Smooth muscle cell (in vitro differentiated cells): ENCODE measurements around the gene NOC2L. TPM values are rescaled to one million over a fixed set of nuclear protein-coding genes. Genes with fewer than 3 reads are reported as not detected.

Experiments
- DNase-seq: peaks from one replicate; lab custom pipeline; 2025; ENCODE audit not compliant: unreplicated experiment; lab: John Stamatoyannopoulos, UW
- H2AFZ ChIP-seq: fragments of 200-600 bp; sonication (generic); 2 replicates; pipeline ENCODE4 v1.6.0; 2016; ENCODE audit warnings: antibody characterized with exemption, low read depth, mild to moderate bottlenecking
- H3F3A ChIP-seq: fragments of 200-600 bp; sonication (generic); 2 replicates; pipeline ENCODE4 v1.6.0; 2017; ENCODE audit warnings: antibody characterized with exemption, low read depth
- H3K27ac ChIP-seq: fragments of 200-600 bp; sonication (generic); 2 replicates; pipeline ENCODE4 v1.5.1; 2016; ENCODE audit warnings: low read depth, mild to moderate bottlenecking
- H3K27me3 ChIP-seq: fragments of 200-600 bp; sonication (generic); 2 replicates; pipeline ENCODE4 v1.6.1; 2016; ENCODE audit warnings: low read depth, mild to moderate bottlenecking
- H3K36me3 ChIP-seq: fragments of 200-600 bp; sonication (generic); 2 replicates; pipeline ENCODE4 v1.5.1; 2016; ENCODE audit warnings: low read depth
- H3K4me1 ChIP-seq: fragments of 200-600 bp; sonication (generic); 2 replicates; pipeline ENCODE4 v1.5.1; 2016; ENCODE audit warnings: low read depth
- H3K4me2 ChIP-seq: fragments of 200-600 bp; sonication (generic); 2 replicates; pipeline ENCODE4 v1.6.0; 2016; ENCODE audit warnings: mild to moderate bottlenecking
- H3K4me3 ChIP-seq: fragments of 200-600 bp; sonication (generic); 2 replicates; pipeline ENCODE4 v1.5.1; 2016; ENCODE audit warnings: mild to moderate bottlenecking
- H3K79me2 ChIP-seq: fragments of 200-600 bp; sonication (generic); 2 replicates; pipeline ENCODE4 v1.6.0; 2016; ENCODE audit warnings: low read depth, mild to moderate bottlenecking
- H3K9ac ChIP-seq: fragments of 200-600 bp; sonication (generic); 2 replicates; pipeline ENCODE4 v1.6.0; 2016; ENCODE audit warnings: low read depth
- H3K9me3 ChIP-seq: fragments of 200-600 bp; sonication (generic); replicated peaks from 2 replicates; pipeline ENCODE4 v1.5.1; 2016; ENCODE audit warnings: low read depth
- H4K20me1 ChIP-seq: fragments of 200-600 bp; sonication (generic); 2 replicates; pipeline ENCODE4 v1.6.0; 2016; ENCODE audit warnings: low read depth
- WGBS: methylation state at CpG from one replicate; pipeline ENCODE4 v1.1.7; 2016; ENCODE audit warnings: low lambda C conversion rate; 5-methylcytosine and 5-hydroxymethylcytosine counted together
- polyA plus RNA-seq: library from polyadenylated mRNA; unstranded; fragments of >200 nt; fragmentation: Nextera tagmentation; extraction: Ambion mirVana; gene quantifications from 2 replicates; pipeline ENCODE4 v1.2.1, GENCODE V29; 2016
- total RNA-seq: library from RNA; depleted of rRNA; stranded (reverse); fragments of >200 nt; gene quantifications from 2 replicates; pipeline ENCODE4 v1.2.3, GENCODE V29; 2014
- TF ChIP-seq, protein P1 (sequence below): fragments of 200-600 bp; sonication (generic); IDR thresholded peaks from 2 replicates; pipeline ENCODE4 v1.5.1; 2017; ENCODE audit warnings: borderline replicate concordance, mild to moderate bottlenecking, antibody characterized with exemption; ENCODE audit not compliant: insufficient read depth, poor library complexity, severe bottlenecking

Gene NOC2L
- total RNA-seq (34.5 and 38.9 TPM in 2 replicates), polyA plus RNA-seq (64.0 and 76.3 TPM in 2 replicates)

DNA sequence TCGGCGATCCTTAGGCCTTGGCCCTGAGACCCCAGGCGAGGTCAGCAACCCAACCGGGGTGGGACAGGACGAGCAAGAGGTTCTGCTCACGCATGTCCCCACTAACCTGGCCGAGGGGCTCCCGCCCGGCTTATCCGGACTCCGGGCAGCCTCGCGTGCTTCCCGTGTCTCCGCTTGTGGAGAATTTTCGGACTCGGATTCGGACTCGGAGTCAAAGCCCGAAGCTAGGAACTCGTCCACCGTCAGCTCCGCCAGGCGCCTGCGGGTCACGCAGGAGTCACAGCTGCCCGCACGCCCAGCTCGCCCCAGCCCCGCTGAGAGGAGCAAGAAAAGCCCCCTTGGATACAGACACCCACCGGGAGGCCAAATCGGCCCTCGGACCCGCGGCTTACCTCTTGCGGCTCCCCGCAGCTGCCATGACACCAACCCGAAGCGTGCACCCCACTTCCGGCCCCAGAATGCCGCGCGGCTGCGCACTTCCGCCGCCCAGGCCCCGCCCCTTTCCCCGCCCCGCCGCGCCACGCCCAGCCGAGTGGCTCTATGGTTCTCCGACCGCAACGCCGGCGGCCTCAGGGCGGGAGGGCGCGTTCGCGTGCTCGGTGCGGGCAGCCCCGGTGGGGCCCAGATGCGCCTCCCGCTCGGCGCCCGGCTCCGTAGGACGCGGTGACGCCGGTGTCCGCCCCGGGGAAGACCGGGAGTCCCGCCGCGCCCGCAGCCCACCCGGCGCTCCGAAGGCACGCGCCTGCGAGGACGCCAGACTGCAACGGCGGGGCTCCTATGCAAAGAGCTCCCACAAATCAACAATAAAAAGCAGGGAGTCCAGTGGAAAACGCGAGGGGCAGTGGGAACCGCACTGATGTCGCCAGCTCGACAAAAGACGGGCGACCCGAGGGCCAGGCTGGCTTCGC lies at the start of gene NOC2L:
Gene NOC2L, minus strand, starts transcription at position 434 of the 908 bp plus-strand sequence. Its CDS starts 16 bp downstream, at position 418.
- 7% methylated on average over 64 of the region's 101 CpGs for WGBS
- peak; percentile 90 for DNase-seq
- Histone ChIP-seq H3K9me3 (no peaks in the 10 kb centered on the region), H3K4me3 (peak within 1 kb of the TSS; percentile 96), H3K79me2 (peaks cover 21% of the 10 kb centered on the region), H3K27ac (no peak within 1 kb of the TSS), H3K4me2 (peak within 1 kb of the TSS; percentile 99), H4K20me1 (peaks cover 15% of the 10 kb centered on the region), H3K9ac (peak within 1 kb of the TSS; percentile 89), H3K4me1 (peaks cover 6% of the 10 kb centered on the region), H3K36me3 (no peaks in the 10 kb centered on the region), H3K27me3 (no peaks in the 10 kb centered on the region), H3F3A (no peaks in the 10 kb centered on the region), H2AFZ (peak within 1 kb of the TSS; percentile 93)
- TF ChIP-seq, protein P1, sequence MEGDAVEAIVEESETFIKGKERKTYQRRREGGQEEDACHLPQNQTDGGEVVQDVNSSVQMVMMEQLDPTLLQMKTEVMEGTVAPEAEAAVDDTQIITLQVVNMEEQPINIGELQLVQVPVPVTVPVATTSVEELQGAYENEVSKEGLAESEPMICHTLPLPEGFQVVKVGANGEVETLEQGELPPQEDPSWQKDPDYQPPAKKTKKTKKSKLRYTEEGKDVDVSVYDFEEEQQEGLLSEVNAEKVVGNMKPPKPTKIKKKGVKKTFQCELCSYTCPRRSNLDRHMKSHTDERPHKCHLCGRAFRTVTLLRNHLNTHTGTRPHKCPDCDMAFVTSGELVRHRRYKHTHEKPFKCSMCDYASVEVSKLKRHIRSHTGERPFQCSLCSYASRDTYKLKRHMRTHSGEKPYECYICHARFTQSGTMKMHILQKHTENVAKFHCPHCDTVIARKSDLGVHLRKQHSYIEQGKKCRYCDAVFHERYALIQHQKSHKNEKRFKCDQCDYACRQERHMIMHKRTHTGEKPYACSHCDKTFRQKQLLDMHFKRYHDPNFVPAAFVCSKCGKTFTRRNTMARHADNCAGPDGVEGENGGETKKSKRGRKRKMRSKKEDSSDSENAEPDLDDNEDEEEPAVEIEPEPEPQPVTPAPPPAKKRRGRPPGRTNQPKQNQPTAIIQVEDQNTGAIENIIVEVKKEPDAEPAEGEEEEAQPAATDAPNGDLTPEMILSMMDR, result no peak

DNA sequence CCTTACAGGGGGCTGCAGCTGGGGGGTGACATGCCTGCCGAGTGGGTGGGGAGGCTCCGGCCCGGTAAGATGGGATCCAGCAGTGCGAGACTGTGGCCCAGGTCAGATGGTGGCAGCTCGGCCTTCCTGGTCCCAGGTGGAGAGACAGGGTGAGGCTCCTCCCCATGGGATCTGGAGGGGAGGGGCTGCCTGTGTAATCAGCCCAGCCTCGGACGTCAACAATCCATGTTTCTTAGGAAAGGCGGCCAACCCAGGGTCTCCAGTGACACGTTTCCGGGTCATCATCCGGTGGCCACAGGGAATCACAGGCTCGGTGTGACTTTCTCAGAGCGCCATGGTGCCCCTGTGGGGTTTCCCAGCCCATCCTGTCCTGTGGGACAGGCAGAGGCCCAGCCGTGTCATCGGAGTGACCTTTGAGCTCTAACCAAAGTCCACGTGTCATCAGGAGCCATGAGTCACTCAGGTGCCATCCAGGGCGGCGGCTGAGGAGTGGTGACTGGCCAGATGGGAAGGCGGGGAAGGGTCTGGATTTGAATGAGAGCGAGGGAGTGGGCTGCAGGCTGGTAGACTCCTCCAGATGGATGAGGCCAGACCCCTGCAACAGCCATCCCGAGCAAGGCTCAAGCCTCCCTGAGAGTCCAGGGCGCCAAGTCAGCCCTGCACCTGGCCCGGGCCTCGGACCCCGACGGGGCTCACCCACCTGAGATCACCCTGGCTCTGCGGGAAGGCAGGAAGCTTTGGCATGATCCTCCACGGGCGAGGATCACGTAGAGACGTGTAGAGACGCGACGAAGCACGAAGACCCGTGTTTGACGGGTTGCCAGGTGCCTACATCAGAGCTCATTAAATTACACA lies 47.5 kb upstream of the NOC2L start:
- TF ChIP-seq, protein P1, result no peak
- no peak overlapping the region for H3K9ac ChIP-seq
- peaks cover 15% of the 10 kb centered on the region for H4K20me1 ChIP-seq
- H2AFZ ChIP-seq, result no peak overlapping the region
- no peak for DNase-seq
- peaks cover 9% of the 10 kb centered on the region for H3K4me1 ChIP-seq
- no peaks in the 10 kb centered on the region for H3K9me3 ChIP-seq
- H3K27me3 ChIP-seq, result no peaks in the 10 kb centered on the region
- H3F3A ChIP-seq, result no peaks in the 10 kb centered on the region
- 88% methylated on average over 37 of the region's 37 CpGs for WGBS
- H3K36me3 ChIP-seq, result no peaks in the 10 kb centered on the region
- H3K4me3 ChIP-seq, result no peak overlapping the region
- H3K4me2 ChIP-seq, result no peak overlapping the region
- H3K79me2 ChIP-seq, result no peaks in the 10 kb centered on the region
- H3K27ac ChIP-seq, result no peak overlapping the region

DNA sequence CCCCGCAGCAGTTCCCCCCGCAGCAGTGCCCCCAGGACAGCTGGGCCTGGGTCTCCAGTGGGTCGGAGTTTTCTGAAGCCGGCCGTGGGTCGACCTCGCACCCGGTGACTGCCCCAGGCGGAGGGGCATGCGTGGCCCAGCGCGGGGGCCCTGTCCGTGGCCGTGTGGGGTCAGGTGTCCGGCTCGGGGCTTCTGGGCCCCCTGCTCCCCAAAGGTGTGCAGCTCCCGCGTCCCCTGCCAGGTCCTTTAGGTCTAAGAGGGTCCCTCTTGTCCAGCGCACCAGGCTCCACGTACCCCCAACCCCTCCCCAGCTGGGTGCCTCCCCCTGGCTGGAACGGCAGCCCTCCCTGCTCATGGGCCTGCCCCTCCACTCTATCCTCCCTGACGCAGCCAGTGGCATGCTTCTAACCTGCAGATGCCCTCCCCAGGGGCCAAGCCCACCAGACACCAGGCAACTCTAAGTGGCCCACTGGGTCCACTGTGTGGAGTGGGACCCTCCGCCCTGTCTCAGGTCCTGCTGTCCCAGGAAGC lies 46.8 kb upstream of the NOC2L start:
- Histone ChIP-seq H3K36me3 (no peaks in the 10 kb centered on the region), H3K4me3 (no peak overlapping the region), H3K27ac (no peak overlapping the region), H3F3A (no peaks in the 10 kb centered on the region), H3K79me2 (no peaks in the 10 kb centered on the region), H3K4me1 (peaks cover 9% of the 10 kb centered on the region), H4K20me1 (peaks cover 15% of the 10 kb centered on the region), H2AFZ (no peak overlapping the region), H3K9me3 (no peaks in the 10 kb centered on the region), H3K27me3 (no peaks in the 10 kb centered on the region), H3K9ac (no peak overlapping the region), H3K4me2 (no peak overlapping the region)
- DNase-seq, result no peak
- TF ChIP-seq, protein P1, result no peak
- 82% methylated on average over 11 of the region's 23 CpGs for WGBS
